ENCODE results near the gene ACBD5. TPM values are rescaled to one million over a fixed set of nuclear protein-coding genes. Genes with fewer than 3 reads are reported as not detected.
A peak's percentile ranks its signal among the peaks of the same experiment; 100 is the strongest.
"Not testable (repeated sequence)": the region's sequence is repeated elsewhere in the genome, so short reads cannot be mapped to it uniquely, and the experiment has no call there.

The ACBD5 gene
- total and polyA plus RNA-seq, 4 donors, result 7.3 to 25.9 (median 17.8) TPM

DNA sequence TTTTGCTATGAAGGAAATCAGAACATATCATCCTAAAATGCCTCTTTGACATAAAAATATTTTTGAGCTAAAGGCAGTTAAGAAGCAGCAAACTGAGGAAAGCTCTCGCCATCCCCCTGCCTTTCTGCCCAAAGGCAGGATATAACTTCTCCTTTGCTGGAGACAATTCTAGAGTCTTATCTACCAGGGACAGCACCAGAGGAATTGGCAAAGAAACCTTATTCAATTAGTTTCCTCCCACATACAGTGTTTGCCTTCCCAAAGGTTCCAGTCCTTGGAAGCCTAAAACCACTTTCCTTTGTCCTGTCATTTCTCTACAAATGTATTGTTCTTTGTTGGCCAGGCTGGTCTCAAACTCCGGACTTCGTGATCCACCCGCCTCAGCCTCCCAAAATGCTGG, 51.7 kb downstream of the ACBD5 start:
- H3K27me3 ChIP-seq (ENCODE audit: control insufficient read depth in 1 of 2, insufficient read depth in 2 of 2, low read length in 1 of 2), result no peaks in the 10 kb centered on the region
- DNase-seq, result no peak
- H3K27ac ChIP-seq (ENCODE audit: low read depth in 1 of 2, low read length in 2 of 2), result no peak overlapping the region
- intact Hi-C loops (cut with DNase I), result no loop called here
- ATAC-seq (ENCODE audit: low FRiP score), result no peak
- no peaks in the 10 kb centered on the region for H3K9me3 ChIP-seq (ENCODE audit: control insufficient read depth, low read length)
- WGBS, 2 donors, result 96 to 98% methylated on average over 4 of the region's 4 CpGs
- no peak overlapping the region for H3K4me3 ChIP-seq (ENCODE audit: low read length in 2 of 2)
- no peaks in the 10 kb centered on the region for H3K4me1 ChIP-seq (ENCODE audit: control insufficient read depth in 1 of 2, insufficient read depth in 2 of 2, low read length in 2 of 2)
- peaks cover 0 to 2% of the 10 kb centered on the region in 2 donors for H3K36me3 ChIP-seq (ENCODE audit: control insufficient read depth in 1 of 2, insufficient read depth in 2 of 2, low read length in 1 of 2)

DNA sequence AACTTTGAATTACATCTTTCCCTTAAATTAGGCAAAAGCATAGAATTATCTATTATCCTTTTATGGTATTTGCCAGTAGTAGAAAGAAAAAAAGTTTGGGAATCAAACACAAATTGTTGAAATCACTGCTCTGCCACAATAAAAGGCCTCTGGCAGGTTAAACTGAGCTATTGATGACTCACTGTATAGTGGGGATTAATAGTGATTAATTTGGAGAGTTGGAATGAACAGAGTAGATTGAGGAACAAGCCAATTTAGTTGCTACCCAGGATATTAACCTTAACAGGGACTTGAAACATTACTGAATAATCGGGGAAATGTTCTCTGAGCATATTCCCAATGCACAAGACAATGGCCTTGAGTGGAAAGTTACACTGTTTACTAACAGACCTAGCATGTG, 52.3 kb downstream of the ACBD5 start:
- WGBS, 2 donors, result 92 to 94% methylated on average over 1 of the region's 1 CpG
- no peaks in the 10 kb centered on the region for H3K9me3 ChIP-seq (ENCODE audit: control insufficient read depth, low read length)
- no peaks in the 10 kb centered on the region for H3K27me3 ChIP-seq (ENCODE audit: control insufficient read depth in 1 of 2, insufficient read depth in 2 of 2, low read length in 1 of 2)
- ATAC-seq (ENCODE audit: low FRiP score) (no peak), DNase-seq (no peak)
- no peaks in the 10 kb centered on the region for H3K4me1 ChIP-seq (ENCODE audit: control insufficient read depth in 1 of 2, insufficient read depth in 2 of 2, low read length in 2 of 2)
- intact Hi-C loops (cut with DNase I), result no loop called here
- no peak overlapping the region for H3K27ac ChIP-seq (ENCODE audit: low read depth in 1 of 2, low read length in 2 of 2)
- H3K36me3 ChIP-seq (ENCODE audit: control insufficient read depth in 1 of 2, insufficient read depth in 2 of 2, low read length in 1 of 2), result peaks cover 0 to 2% of the 10 kb centered on the region in 2 donors
- H3K4me3 ChIP-seq (ENCODE audit: low read length in 2 of 2), result no peak overlapping the region

DNA sequence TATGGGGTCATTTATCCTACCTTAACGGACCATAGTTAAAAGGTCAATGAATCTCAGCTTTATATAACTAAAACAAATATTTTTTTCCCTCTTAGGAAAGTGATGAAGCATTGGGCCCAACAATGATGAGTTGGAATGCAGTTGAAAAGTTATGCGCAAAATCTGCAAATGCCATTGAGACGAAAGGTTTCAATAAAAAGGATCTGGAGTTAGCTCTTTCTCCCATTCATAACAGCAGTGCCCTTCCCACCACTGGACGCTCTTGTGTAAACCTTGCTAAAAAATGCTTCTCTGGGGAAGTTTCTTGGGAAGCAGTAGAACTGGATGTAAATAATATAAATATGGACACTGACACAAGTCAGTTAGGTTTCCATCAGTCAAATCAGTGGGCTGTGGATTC, 70.7 kb downstream of the ACBD5 start:
- Histone ChIP-seq H3K36me3 (ENCODE audit: control insufficient read depth in 1 of 2, insufficient read depth in 2 of 2, low read length in 1 of 2) (peaks cover 4 to 5% of the 10 kb centered on the region in 2 donors), H3K9me3 (ENCODE audit: control insufficient read depth, low read length) (no peaks in the 10 kb centered on the region), H3K27ac (ENCODE audit: low read depth in 1 of 2, low read length in 2 of 2) (no peak overlapping the region), H3K4me3 (ENCODE audit: low read length in 2 of 2) (no peak overlapping the region), H3K27me3 (ENCODE audit: control insufficient read depth in 1 of 2, insufficient read depth in 2 of 2, low read length in 1 of 2) (no peaks in the 10 kb centered on the region), H3K4me1 (ENCODE audit: control insufficient read depth in 1 of 2, insufficient read depth in 2 of 2, low read length in 2 of 2) (no peaks in the 10 kb centered on the region)
- WGBS, 2 donors, result 64 to 84% methylated on average over 4 of the region's 4 CpGs
- intact Hi-C loops (cut with DNase I), result no loop called here
- ATAC-seq (ENCODE audit: low FRiP score) (no peak), DNase-seq (no peak)

DNA sequence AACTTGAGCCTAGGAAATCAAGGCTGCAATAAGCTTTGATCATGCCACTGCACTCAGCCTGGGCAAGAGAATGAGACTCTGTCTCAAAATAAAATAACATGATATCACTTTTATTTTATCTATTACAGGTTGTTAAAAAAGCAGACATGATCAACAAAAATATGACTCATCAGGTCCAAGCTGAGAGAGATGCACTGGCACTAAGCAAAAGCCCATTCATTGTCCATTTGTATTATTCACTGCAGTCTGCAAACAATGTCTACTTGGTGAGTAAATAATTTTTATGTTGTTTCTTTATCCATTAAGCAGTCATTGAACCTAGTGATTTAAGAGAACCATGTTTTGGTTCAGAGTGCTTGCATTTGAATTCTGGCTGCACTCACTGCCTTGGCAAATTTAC, 82.2 kb downstream of the ACBD5 start:
- no peaks in the 10 kb centered on the region for H3K27me3 ChIP-seq (ENCODE audit: control insufficient read depth in 1 of 2, insufficient read depth in 2 of 2, low read length in 1 of 2)
- DNase-seq (no peak), ATAC-seq (ENCODE audit: low FRiP score) (no peak)
- H3K9me3 ChIP-seq (ENCODE audit: control insufficient read depth, low read length), result no peaks in the 10 kb centered on the region
- peaks cover 0 to 1% of the 10 kb centered on the region in 2 donors for H3K36me3 ChIP-seq (ENCODE audit: control insufficient read depth in 1 of 2, insufficient read depth in 2 of 2, low read length in 1 of 2)
- intact Hi-C loops (cut with DNase I), result no loop called here
- H3K4me1 ChIP-seq (ENCODE audit: control insufficient read depth in 1 of 2, insufficient read depth in 2 of 2, low read length in 2 of 2), result no peaks in the 10 kb centered on the region
- no peak overlapping the region for H3K27ac ChIP-seq (ENCODE audit: low read depth in 1 of 2, low read length in 2 of 2)
- no peak overlapping the region for H3K4me3 ChIP-seq (ENCODE audit: low read length in 2 of 2)

DNA sequence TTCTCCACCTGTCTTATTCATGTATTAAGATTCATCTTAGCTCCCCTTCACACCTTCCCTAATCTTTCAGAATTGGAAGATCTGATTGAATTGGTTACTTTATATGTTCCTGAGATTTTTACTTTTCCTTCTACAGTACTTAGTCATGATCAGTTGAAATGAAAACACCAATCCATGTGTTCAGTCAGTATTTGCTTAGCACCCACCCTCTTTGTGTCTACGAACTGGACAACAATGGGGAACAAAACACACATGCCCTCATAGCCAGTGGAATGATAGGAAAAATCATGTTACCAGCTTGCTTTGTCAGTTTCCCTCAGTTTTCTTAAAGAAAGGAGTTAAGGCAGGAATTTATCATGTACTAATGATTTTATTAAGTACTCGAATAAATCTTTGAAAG, 83.4 kb downstream of the ACBD5 start:
- no peaks in the 10 kb centered on the region for H3K27me3 ChIP-seq (ENCODE audit: control insufficient read depth in 1 of 2, insufficient read depth in 2 of 2, low read length in 1 of 2)
- intact Hi-C loops (cut with DNase I), result no loop called here
- no peak overlapping the region for H3K4me3 ChIP-seq (ENCODE audit: low read length in 2 of 2)
- H3K9me3 ChIP-seq (ENCODE audit: control insufficient read depth, low read length), result no peaks in the 10 kb centered on the region
- no peak overlapping the region for H3K27ac ChIP-seq (ENCODE audit: low read depth in 1 of 2, low read length in 2 of 2)
- no peak for DNase-seq
- H3K36me3 ChIP-seq (ENCODE audit: control insufficient read depth in 1 of 2, insufficient read depth in 2 of 2, low read length in 1 of 2), result peaks cover 0 to 1% of the 10 kb centered on the region in 2 donors
- no peak for ATAC-seq (ENCODE audit: low FRiP score)
- H3K4me1 ChIP-seq (ENCODE audit: control insufficient read depth in 1 of 2, insufficient read depth in 2 of 2, low read length in 2 of 2), result peaks cover 0 to 6% of the 10 kb centered on the region in 2 donors
- 76 to 86% methylated on average over 2 of the region's 2 CpGs for WGBS, 2 donors

DNA sequence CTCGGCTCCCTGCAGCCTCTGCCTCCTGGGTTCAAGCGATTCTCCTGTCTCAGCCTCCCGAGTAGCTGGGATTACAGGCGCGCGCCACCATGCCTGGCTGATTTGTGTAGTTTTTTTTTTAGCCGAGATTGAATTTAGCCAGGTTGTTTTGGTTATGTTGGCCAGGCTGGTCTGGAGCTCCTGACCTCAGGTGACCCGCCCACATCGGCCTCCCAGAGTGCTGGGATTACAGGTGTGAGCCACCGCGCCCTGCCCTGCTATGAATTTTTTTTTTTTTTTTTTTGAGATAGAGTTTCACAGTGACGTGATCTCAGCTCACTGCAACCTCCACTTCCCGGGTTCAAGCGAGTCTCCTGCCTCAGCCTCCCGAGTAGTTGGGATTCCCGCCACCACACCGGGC, 84.0 kb downstream of the ACBD5 start:
- intact Hi-C loops (cut with DNase I); H3K9me3 ChIP-seq (ENCODE audit: control insufficient read depth, low read length); H3K36me3 ChIP-seq (ENCODE audit: control insufficient read depth in 1 of 2, insufficient read depth in 2 of 2, low read length in 1 of 2); H3K27me3 ChIP-seq (ENCODE audit: control insufficient read depth in 1 of 2, insufficient read depth in 2 of 2, low read length in 1 of 2); H3K27ac ChIP-seq (ENCODE audit: low read depth in 1 of 2, low read length in 2 of 2); H3K4me1 ChIP-seq (ENCODE audit: control insufficient read depth in 1 of 2, insufficient read depth in 2 of 2, low read length in 2 of 2); DNase-seq; ATAC-seq (ENCODE audit: low FRiP score): not testable (repeated sequence)
- H3K4me3 ChIP-seq (ENCODE audit: low read length in 2 of 2), result peak overlapping the region in 1 of 2 donors; percentile 27
- WGBS, 2 donors, result 90 to 92% methylated on average over 17 of the region's 17 CpGs

DNA sequence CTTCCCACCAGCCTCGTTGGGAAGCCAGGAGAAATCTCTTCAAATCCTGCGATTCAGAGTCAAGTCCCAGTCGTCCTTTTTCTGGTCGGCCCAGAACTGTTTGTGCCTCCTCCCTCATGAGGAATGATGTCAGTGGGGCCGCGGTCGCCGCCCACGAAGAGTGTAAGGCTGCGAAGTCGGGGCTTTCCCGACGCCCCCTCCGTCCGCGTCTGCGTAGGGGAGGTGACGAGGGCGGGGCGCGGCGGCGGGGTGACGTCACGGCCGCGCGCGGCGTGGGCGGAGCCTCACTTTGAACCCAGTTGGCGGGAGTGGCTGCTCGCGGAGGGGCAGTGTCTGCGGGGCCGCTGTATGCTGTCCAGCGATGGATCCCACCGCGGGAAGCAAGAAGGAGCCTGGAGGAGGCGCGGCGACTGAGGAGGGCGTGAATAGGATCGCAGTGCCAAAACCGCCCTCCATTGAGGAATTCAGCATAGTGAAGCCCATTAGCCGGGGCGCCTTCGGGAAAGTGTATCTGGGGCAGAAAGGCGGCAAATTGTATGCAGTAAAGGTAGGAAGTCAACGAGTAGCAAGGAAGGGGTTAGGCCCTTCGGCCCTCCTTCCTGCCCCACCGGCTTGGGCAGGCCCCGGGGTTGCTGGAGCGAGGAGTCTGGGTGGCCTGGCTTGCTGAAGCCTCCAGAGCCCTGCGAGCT, 85.4 kb downstream of the ACBD5 start, which contains the start of gene MASTL:
Gene MASTL (plus strand): TSS at position 287 of the 689 bp plus-strand sequence. CDS start 75 bp downstream, at position 362.
- DNase-seq, result peak; percentile 97 to 98
- Histone ChIP-seq H3K27me3 (ENCODE audit: control insufficient read depth in 1 of 2, insufficient read depth in 2 of 2, low read length in 1 of 2) (no peaks in the 10 kb centered on the region), H3K4me3 (ENCODE audit: low read length in 2 of 2) (peak within 1 kb of the TSS; percentile 87 to 95), H3K27ac (ENCODE audit: low read depth in 1 of 2, low read length in 2 of 2) (peak within 1 kb of the TSS; percentile 57 to 98), H3K9me3 (ENCODE audit: control insufficient read depth, low read length) (no peaks in the 10 kb centered on the region), H3K36me3 (ENCODE audit: control insufficient read depth in 1 of 2, insufficient read depth in 2 of 2, low read length in 1 of 2) (peaks cover 0 to 1% of the 10 kb centered on the region in 2 donors), H3K4me1 (ENCODE audit: control insufficient read depth in 1 of 2, insufficient read depth in 2 of 2, low read length in 2 of 2) (peaks cover 0 to 6% of the 10 kb centered on the region in 2 donors)
- ATAC-seq (ENCODE audit: low FRiP score), result peak; percentile 98
- 0% methylated on average over 54 to 55 of the region's 55 CpGs for whole genome bisulfite sequencing, 2 donors
- intact Hi-C loops (cut with DNase I), result no loop called here

DNA sequence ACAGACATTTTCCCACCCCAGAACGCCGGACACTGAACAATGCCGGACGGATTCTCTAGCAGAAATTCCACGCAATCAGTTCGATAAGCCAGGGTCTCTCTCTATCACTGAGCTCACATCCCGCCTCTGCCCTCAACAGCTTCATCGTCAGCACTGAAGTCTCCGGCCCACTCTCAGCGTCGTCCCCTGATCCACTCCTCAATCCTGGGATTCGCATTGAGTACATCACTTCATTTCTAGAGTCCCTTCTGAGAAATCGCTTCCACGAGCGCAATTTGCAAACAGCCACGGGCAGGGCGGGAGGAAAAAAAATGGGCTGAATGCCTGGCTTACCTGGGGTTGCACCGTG, 86.8 kb downstream of the ACBD5 start:
- H3K27ac ChIP-seq (ENCODE audit: low read depth in 1 of 2, low read length in 2 of 2), result peak overlapping the region; percentile 48 to 59
- H3K36me3 ChIP-seq (ENCODE audit: control insufficient read depth in 1 of 2, insufficient read depth in 2 of 2, low read length in 1 of 2), result peaks cover 0 to 1% of the 10 kb centered on the region in 2 donors
- no peaks in the 10 kb centered on the region for H3K9me3 ChIP-seq (ENCODE audit: control insufficient read depth, low read length)
- no peak for ATAC-seq (ENCODE audit: low FRiP score)
- peak overlapping the region; percentile 87 to 95 for H3K4me3 ChIP-seq (ENCODE audit: low read length in 2 of 2)
- H3K4me1 ChIP-seq (ENCODE audit: control insufficient read depth in 1 of 2, insufficient read depth in 2 of 2, low read length in 2 of 2), result peaks cover 0 to 6% of the 10 kb centered on the region in 2 donors
- intact Hi-C loops (cut with DNase I), result loop anchor here in 1 of 2 donors (1.0 kb wide), 1 partner anchor 88 kb away; no protein-coding TSS in a partner anchor
- WGBS, 2 donors, result 0% methylated on average over 18 of the region's 18 CpGs
- DNase-seq, result no peak
- no peaks in the 10 kb centered on the region for H3K27me3 ChIP-seq (ENCODE audit: control insufficient read depth in 1 of 2, insufficient read depth in 2 of 2, low read length in 1 of 2)

DNA sequence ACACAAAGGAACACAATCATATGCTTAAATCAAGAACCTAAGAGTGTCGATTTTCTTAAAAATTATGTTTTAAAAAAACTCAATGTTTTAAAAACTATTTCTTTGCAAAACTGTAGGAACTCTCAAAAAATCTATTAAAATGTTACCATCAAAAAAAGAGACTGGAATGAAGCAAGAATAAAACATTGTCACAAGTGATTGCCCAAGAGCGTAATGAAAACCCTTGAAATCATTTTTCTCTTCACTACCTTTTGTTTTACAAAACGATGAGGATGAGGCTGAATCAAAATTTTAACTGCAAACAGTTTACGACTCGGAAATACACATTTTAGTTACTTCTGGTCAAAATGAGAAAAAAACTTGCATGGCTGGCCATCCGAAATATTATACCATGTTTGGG, 87.3 kb downstream of the ACBD5 start:
- Histone ChIP-seq H3K27me3 (ENCODE audit: control insufficient read depth in 1 of 2, insufficient read depth in 2 of 2, low read length in 1 of 2) (no peaks in the 10 kb centered on the region), H3K36me3 (ENCODE audit: control insufficient read depth in 1 of 2, insufficient read depth in 2 of 2, low read length in 1 of 2) (peaks cover 0 to under 1% of the 10 kb centered on the region in 2 donors), H3K9me3 (ENCODE audit: control insufficient read depth, low read length) (no peaks in the 10 kb centered on the region), H3K27ac (ENCODE audit: low read depth in 1 of 2, low read length in 2 of 2) (no peak overlapping the region), H3K4me1 (ENCODE audit: control insufficient read depth in 1 of 2, insufficient read depth in 2 of 2, low read length in 2 of 2) (peaks cover 0 to 6% of the 10 kb centered on the region in 2 donors), H3K4me3 (ENCODE audit: low read length in 2 of 2) (peak overlapping the region; percentile 87 to 95)
- WGBS, 2 donors, result 1 to 3% methylated on average over 6 of the region's 6 CpGs
- intact Hi-C loops (cut with DNase I), result no loop called here
- DNase-seq (no peak), ATAC-seq (ENCODE audit: low FRiP score) (no peak)
